Adrenal gland (tissue), 12 donors: ENCODE results near the gene C2orf49. TPM values are rescaled to one million over a fixed set of nuclear protein-coding genes. Genes with fewer than 3 reads are reported as not detected.

Experiments
- DNase-seq, 7 donors: peaks; one replicate each; pipeline ENCODE4 v3.0.0-alpha.2; 2019 to 2020
- H3K27ac ChIP-seq, 5 donors: fragments of 200-600 bp; sonication (generic) in 4 of 5; 1 replicate in 3 of 5; 2 replicates in 2 of 5; pipeline versions ENCODE4 v1.5.1 to v1.8.0; 2016 to 2020; ENCODE audit warnings: mild to moderate bottlenecking in 1 of 5
- H3K27me3 ChIP-seq: fragments of 200-600 bp; 2 replicates; pipeline ENCODE4 v1.8.0; 2021
- H3K36me3 ChIP-seq, 2 donors: fragments of 200-600 bp; replicated peaks in 1 of 2; 1 replicate in 1 of 2; 2 replicates in 1 of 2; pipeline versions ENCODE4 v1.5.1 to v1.8.0; 2018 to 2022
- H3K4me1 ChIP-seq, 2 donors: fragments of 200-600 bp; replicated peaks in 1 of 2; 1 replicate in 1 of 2; 2 replicates in 1 of 2; pipeline versions ENCODE4 v1.5.1 to v1.8.0; 2018 to 2021
- H3K4me3 ChIP-seq, 4 donors: fragments of 200-600 bp; sonication (generic) in 3 of 4; one replicate each; pipeline ENCODE4 v1.5.1; 2016 to 2018
- H3K9me3 ChIP-seq, 3 donors: fragments of 200-600 bp; sonication (generic) in 1 of 3; replicated peaks in 1 of 3; 1 replicate in 2 of 3; 2 replicates in 1 of 3; pipeline versions ENCODE4 v1.5.1 to v1.8.0; 2016 to 2021
- CTCF ChIP-seq, 6 experiments: fragments of 450-650 bp in 4 of 6; fragments of 200-600 bp in 2 of 6; sonication (generic) in 1 of 6; IDR thresholded peaks; 1 replicate in 5 of 6; 2 replicates in 1 of 6; pipeline versions ENCODE4 v1.5.1 to v1.8.0; 2016 to 2021; ENCODE audit warnings: antibody characterized with exemption in 6 of 6, mild to moderate bottlenecking in 2 of 6, moderate library complexity in 1 of 6
- POLR2A ChIP-seq, 2 donors: fragments of 450-650 bp; IDR thresholded peaks; one replicate each; pipeline ENCODE4 v1.6.1; 2017; ENCODE audit warnings: antibody characterized with exemption in 2 of 2, mild to moderate bottlenecking in 2 of 2, moderate library complexity in 1 of 2
- WGBS, 4 donors: extraction: QIAGEN DNeasy Blood & Tissue Kit in 2 of 4; methylation state at CpG; one replicate each; pipeline versions ENCODE4 v1.1.5 to v1.1.7; 2013 to 2017; 5-methylcytosine and 5-hydroxymethylcytosine counted together
- intact Hi-C, 2 donors: fragments of 100-400 bp; cut with DNase I; formaldehyde crosslinking; loops; one replicate each; pipeline versions ENCODE4 v1.14.1 to v1.15.0; 2022 to 2023
- polyA plus RNA-seq, 3 donors: library from polyadenylated mRNA; stranded (reverse); fragments of 200-250 nt in 2 of 3; fragments of 350-450 nt in 1 of 3; fragmentation: Illumina TruSeq in 1 of 3; extraction: RNeasy Lipid Tissue Mini Kit (QIAGEN cat#74804) in 1 of 3; gene quantifications; one replicate each; pipeline ENCODE4 v1.2.3, GENCODE V29; 2013 to 2014
- total RNA-seq, 9 donors: library from RNA; depleted of rRNA in 4 of 9; stranded (reverse); fragments of >200 nt in 4 of 9; fragments of 120-200 nt in 1 of 9; fragmentation: NEBNext Ultra II Directional in 1 of 9; extraction: Animal tissue kit (Norgen Biotek cat#: 25700) in 1 of 9; gene quantifications; one replicate each; pipeline versions ENCODE4 v1.1.0 to v1.2.4, GENCODE V29; 2013 to 2023
- donor health status: healthy with polysubstance abuse.
- donor health status: Bipolar disorder and iron deficiency.
- donor health status: DM: yes; HTN: yes; CAD: no.
- donor health status: DM: no; HTN: no; CAD: no.
- donor health status: DM: no; HTN: no; CAD: no.
- donor health status: DM: yes; HTN: yes; CAD: no.

Gene C2orf49
- total and polyA plus RNA-seq, 12 donors, result 5.9 to 18.6 (median 14.3) TPM

GRCh38 chr2:105357122-105357521, 19.8 kb downstream of the C2orf49 start:
- H3K36me3 ChIP-seq, result peaks cover 0 to 48% of the 10 kb centered on the region in 2 donors
- intact Hi-C loops, result no loop called here
- WGBS, 4 donors, result 96 to 100% (median 97%) methylated on average over 1 of the region's 1 CpG

GRCh38 chr2:105358593-105358992, 21.3 kb downstream of the C2orf49 start:
- H3K4me3 ChIP-seq, result no peak overlapping the region
- no peaks in the 10 kb centered on the region for H3K27me3 ChIP-seq
- no peak for TF ChIP-seq POLR2A (IDR thresholded peaks at IDR 0.05)
- TF ChIP-seq CTCF (IDR thresholded peaks at IDR 0.05), result no peak
- intact Hi-C loops, result no loop called here
- no peaks in the 10 kb centered on the region for H3K4me1 ChIP-seq
- H3K9me3 ChIP-seq, result peaks cover 0 to 5% (median 0%) of the 10 kb centered on the region in 3 donors
- H3K36me3 ChIP-seq, result peaks cover 0 to 63% of the 10 kb centered on the region in 2 donors
- no peak for DNase-seq
- WGBS, 4 donors, result 78 to 86% (median 83%) methylated on average over 6 of the region's 6 CpGs
- no peak overlapping the region for H3K27ac ChIP-seq

More at GRCh38 chr2:105357122-105357521, 19.8 kb downstream of the C2orf49 start:
- Histone ChIP-seq H3K4me1 (no peaks in the 10 kb centered on the region), H3K27ac (no peak overlapping the region), H3K4me3 (no peak overlapping the region), H3K9me3 (peaks cover 0 to 5% (median 0%) of the 10 kb centered on the region in 3 donors), H3K27me3 (no peaks in the 10 kb centered on the region)
- no peak for DNase-seq
- no peak for TF ChIP-seq CTCF (IDR thresholded peaks at IDR 0.05)
- no peak for TF ChIP-seq POLR2A (IDR thresholded peaks at IDR 0.05)

- WGBS, 4 donors, result 64 to 76% (median 70%) methylated on average over 11 of the region's 11 CpGs
- intact Hi-C loops, result no loop called here
Measured at GRCh38 chr2:105361102-105361889, 24.0 kb downstream of the C2orf49 start.

More at GRCh38 chr2:105361102-105361889, 24.0 kb downstream of the C2orf49 start:
- no peaks in the 10 kb centered on the region for H3K27me3 ChIP-seq
- no peaks in the 10 kb centered on the region for H3K4me1 ChIP-seq
- no peak overlapping the region for H3K4me3 ChIP-seq
- DNase-seq, result no peak
- no peak for TF ChIP-seq CTCF (IDR thresholded peaks at IDR 0.05)
- no peak for TF ChIP-seq POLR2A (IDR thresholded peaks at IDR 0.05)
- peaks cover 0 to 5% (median 0%) of the 10 kb centered on the region in 3 donors for H3K9me3 ChIP-seq
- peaks cover 0 to 90% of the 10 kb centered on the region in 2 donors for H3K36me3 ChIP-seq
- no peak overlapping the region for H3K27ac ChIP-seq
